Measurements from ENCODE around the gene SAMHD1.

The SAMHD1 gene

DNA sequence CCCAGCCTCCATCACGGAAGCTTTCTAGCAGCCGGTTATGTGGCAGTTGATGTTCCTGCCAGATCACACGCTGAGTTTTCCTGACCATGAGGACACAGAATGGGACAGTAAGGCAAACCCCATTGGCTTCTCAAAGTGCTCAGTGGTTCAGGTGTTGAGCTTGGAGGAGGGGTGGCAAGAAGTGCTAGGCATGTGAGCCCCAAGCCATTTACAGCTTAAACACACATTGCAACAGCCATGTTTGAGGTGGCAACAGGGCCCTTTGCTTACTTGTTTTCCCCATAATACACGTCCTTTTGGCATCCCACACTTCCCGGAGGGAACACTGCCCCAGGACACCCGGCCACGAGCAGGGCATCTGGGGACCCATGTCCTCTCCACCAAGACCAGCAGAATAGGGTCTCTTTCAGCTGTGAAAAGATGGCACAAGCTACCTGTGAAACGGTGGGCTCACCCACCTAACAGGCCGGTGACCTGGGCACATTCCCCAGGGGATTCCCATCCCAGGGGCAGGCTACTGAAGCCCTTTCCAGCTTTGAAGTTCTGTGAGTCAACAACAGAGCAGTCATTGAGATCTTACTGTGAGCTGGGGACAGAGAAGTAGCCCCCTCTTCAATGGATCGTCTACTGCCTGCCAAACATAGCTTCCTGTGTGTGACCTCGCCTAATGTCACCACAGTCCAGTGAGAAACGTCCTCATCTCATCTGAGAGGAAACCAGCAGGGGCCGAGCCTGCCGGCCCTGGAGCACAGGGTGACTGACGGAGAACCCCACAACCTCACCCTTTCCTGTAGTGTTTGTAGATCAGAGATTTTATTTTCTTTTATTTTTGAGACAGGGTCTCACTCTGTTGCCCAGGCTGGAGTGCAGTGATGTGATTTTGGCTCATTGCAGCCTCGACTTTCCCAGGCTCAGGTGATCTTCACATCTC lies 79.6 kb downstream of the SAMHD1 start:
- DNase-seq = no peak

DNA sequence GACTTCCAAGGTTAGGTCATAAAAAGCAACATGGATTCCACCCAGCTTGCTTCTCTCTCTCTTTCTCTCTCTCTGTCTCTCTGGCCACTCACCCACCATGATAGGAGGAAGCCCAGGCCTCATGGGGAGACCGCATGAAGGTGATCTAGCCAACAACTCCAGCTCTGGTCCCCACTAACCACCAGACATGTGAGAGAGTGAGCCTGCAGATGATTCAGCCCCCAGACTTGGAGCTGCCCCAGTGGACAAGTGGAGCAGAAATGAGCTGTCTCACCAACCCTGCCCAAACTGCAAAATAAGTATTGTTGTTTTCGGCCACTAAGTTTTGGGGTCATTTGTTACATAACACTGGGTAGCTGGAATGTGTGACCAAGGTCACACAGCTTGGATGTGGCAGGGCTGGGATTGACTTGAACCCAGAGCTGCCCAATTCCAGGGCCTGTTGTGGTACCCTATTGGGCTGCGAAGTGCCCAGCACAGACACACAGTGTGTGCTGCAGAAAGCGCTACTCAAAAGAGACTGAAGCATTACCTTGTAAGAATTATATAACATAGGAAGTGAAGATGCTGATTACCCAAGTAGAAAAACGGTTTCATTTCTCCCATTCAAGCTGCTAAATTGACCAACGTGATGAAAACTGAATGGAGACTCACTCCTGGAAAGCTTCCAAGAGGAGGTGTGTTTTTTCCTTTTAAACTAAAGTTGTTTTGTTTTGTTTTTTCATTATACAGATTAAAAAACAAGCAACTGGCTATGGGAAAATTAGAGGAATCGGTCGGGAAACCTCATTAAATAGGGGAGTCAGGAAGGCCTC lies 84.6 kb downstream of the SAMHD1 start:
- DNase-seq = no peak

DNA sequence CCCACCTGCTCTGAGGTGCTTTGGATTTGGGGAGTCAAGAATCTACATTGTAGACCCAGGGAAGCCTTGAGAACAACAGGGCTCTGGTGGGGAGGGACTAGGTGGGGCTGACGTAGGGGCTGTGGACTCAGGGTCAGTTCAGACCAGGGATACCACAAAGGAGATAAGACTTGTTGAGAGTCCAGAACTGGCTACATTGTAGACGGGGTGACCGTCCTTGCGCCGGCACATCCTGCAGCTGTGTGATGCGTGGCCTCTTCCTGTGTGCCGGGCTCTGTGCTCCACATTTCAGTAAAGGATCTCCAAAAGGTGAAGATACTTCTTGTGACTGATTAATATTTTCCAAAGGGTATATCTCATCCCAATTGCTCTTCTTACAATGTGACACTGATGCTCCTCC lies 85.3 kb downstream of the SAMHD1 start:
- no peak for DNase-seq

DNA sequence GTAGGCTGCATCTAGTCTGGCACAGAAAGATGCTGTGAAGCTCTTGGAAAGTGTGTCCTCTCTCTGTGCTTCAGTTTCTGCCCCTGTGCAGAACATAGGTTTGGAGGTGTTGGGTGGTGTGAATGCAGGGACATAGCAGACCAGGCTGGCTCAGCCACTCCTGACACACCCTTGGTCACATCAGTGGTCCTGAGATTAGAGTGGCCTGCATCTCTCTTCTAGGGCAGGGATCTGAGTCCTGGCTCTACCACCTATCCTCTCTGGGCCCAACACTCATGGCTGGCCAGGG lies 85.7 kb downstream of the SAMHD1 start:
- no peak for DNase-seq

DNA sequence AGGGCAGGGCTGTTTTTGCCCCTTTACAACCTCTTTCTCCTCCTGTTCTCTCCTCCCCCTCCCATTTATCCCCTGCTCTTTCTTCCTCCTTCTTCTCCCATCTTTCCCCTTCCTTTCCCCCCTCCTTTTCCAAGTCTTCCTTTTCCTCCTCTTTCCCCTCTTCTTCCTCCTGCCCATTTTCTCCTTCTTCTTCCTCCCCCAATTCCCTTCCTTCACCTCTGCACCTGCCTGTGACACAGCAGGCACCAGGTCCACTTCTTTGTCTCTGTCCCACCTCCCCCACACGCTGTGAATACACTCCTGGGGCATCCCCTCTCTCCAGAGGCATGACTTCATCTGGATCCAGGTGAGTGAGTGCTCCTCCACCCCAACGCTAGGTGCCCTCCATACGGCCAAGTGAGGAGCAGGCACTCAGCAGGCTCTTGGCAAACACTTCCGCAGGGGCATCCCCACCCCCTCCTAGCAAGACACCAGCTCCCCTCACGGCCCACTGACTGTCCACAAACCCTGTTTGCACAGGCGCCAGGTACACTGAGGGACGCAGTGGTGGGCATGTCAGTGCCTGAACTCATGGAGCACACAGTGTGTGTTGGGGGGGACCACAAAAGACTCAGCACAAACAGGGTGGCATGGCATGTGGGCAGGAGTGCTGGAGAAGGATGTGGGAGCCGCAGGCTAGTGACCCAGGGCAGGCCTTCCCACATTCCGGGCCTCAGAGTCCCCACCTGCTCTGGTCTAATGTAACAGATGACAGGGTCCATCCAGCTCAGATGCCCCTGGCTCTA lies 86.2 kb downstream of the SAMHD1 start:
- no peak for DNase-seq

DNA sequence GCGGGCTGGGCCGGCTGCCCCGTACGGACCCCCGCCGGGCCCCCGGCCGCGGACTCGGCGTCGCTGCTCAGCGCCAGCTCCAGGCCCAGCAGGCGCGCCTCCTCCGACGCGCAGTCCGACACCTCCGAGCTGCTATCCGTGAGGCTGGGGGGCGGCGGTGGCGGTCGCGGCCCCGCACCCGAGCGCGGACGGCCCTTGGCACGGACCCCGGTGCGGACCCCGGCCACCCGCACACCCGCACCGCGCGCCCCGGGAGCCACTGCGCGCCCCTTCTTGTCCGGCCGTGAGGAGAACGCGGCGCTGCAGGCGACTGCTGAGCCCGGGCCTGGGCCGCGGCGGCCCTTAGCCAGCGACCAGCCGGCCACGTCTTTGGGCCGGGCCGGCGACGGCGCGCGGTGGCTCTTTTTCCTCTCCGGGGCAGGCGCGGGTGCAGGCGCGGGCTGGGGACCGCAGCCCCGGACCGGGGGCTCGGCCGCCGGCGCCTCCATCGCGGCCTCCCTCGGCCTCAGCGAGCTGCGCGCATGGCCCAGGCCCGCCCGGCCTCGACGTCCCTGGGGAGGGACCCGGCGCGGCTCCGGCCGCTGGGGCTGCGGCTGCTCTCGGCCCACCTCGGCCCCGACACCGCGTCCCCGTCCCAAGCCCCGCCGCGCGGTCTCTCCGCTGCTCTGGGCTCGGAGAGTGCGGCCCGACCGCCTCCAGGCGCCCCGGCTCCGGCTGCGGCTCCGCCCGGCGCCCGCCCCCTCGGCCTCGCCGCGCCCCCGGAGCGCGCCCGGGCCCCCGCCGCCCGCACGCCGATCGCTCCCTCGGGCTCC lies 88.4 kb downstream of the SAMHD1 start:
- no peak for DNase-seq

DNA sequence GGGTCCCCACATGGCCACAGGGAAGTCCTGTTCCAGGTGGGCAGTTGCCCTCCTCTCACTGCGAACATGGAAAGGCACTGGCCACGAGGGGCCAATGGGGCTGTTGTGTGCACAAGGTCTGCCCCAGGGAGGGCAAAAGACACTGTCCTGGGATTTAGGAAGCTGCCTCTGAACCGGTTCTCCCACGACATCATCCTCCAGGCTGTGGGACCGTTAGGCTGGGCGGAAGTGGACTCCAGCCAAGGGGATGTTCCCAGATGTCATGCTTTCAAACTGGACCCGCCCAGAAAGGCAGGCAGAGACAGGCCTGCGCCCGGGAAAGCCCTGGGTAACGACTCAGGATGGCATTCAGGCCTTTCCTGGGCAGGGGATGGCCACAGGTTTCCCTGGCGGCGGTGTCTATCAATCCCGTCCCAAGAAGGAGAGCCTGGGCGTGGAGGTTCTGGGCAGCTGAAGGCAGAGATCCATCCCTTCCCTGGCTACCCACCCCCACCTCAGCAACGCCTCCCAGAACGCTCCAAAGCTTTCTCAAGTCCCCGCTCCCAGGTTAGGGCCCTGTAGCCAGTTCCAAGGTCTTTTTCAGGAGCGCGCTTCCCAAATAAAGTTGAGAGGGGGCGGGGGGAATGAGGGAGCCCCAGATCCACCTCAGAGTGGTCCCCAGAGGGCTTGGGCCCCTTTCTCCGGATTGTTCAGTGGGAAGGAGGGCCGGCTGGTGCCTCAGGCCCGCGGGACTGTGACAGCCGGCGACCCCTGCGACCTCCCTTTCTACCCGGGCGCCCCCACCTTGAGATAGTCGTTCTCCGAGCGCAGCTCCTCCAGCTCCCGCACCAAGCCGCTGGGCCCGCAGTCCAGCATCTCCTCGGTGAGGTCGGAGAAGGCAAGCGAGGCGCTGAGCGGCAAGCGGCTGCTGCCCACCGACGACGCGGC lies 89.4 kb downstream of the SAMHD1 start:
- DNase-seq = no peak

DNA sequence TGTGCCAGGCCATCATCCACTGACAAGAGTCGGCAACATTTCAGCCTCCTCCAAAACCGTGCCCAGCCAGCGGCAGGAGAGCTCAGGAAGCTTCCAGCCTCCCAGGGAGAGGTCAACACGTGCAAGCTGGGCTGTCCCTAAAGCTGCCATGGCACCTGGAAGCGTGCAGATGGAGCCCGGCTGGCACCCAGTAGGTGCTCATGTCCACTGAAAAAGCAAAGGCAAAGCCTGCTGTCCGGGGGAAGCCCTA lies 90.0 kb downstream of the SAMHD1 start:
- no peak for DNase-seq

DNA sequence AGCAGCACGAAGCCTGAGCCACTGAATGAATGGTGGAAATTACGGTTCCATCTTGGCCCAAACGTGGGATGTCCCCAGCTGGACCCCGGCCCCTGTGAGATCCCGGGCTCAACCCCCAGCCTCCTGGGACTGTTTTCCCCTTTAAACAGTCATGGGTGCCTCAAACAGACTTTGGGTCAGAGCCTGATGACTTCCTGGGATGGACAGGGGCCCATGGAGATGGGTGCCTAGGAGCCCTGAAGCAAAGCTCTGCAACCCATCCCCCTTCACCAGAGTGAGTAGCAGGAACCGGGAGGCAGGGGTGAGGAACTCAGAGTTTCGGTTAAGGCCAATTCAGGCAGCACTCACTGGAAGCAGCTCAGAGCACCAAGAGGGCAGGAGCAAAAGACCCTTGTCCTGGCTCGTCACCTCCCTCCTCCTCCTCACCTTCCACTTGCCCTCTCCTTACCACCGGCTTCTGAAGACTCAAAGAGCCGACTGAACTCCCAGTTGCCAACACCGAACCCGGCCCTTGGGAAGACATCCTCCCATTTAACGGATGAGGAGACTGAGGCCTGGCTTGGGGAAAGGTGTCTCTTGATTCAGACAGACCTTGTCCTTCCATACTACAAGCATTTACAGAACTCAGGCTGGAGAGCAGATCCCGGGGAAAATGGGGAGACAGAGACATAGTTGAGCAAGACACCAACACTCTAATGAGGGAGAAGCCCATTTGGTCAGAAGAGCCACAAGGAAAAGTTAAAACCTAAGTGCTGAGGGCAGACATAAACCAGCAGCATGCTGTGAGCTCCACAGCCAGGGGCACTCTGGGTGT lies 90.5 kb downstream of the SAMHD1 start:
- DNase-seq = no peak

DNA sequence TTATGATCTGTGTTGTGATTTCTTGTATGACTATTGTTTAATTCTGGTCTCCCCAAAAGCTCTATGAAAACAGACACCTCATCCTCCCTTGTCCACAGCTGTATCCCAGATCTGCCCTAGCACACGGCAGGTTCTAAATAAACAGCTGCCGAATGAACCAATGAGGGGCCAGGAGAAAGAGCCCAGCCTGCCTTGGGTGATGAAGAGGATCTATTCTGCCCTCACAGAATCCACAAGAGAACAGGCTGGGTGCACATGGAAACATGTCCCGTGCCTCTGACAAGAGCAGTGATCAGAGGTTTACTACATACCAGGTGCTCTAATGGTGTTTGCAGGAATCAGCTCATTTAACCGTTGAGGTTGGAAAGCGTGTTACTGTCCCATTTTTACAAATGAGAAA lies 91.2 kb downstream of the SAMHD1 start:
- no peak for DNase-seq

DNA sequence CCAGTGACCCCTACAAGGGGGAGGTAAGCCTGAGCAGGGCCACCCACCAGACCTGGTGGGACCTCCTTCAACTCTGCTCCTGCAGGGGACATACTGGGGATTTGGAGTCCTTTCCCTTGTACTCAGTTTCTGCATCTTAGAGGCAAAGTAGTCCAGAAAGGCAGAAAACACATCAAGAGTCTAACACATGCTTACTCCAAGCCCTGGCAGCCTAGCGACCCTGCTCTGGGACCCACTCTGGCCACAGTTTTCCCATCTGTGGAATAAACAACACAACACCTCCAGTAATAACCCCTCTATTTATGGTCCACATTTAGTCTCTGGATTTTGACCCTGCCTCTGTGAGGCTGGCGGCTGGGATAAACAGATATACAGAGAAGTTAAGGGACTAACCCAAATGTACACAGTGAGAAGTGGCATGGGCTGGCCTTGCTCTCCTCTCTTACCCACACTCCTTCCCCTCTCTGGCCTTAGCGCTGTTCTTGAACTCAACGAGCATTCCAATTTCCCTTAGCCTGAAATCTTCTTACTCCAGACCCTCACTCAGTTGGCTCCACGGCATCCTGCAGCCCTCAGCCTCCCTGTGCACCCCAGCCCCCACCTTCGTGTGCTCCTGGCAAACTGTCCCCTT lies 91.7 kb downstream of the SAMHD1 start:
- DNase-seq = no peak

DNA sequence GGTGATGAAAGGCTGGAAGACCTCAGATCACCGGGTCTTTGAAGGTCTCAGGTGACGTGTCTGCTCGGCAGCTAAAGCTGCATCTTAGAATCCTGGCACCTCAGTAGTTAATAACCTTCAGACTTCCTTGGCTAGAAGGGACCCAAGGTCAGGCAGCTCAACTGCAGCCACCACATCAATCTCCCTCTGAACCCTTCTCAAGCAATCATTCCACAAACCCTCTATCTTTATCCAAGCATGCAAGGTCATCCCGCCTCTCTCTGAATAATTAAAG lies 92.3 kb downstream of the SAMHD1 start:
- no peak for DNase-seq

DNA sequence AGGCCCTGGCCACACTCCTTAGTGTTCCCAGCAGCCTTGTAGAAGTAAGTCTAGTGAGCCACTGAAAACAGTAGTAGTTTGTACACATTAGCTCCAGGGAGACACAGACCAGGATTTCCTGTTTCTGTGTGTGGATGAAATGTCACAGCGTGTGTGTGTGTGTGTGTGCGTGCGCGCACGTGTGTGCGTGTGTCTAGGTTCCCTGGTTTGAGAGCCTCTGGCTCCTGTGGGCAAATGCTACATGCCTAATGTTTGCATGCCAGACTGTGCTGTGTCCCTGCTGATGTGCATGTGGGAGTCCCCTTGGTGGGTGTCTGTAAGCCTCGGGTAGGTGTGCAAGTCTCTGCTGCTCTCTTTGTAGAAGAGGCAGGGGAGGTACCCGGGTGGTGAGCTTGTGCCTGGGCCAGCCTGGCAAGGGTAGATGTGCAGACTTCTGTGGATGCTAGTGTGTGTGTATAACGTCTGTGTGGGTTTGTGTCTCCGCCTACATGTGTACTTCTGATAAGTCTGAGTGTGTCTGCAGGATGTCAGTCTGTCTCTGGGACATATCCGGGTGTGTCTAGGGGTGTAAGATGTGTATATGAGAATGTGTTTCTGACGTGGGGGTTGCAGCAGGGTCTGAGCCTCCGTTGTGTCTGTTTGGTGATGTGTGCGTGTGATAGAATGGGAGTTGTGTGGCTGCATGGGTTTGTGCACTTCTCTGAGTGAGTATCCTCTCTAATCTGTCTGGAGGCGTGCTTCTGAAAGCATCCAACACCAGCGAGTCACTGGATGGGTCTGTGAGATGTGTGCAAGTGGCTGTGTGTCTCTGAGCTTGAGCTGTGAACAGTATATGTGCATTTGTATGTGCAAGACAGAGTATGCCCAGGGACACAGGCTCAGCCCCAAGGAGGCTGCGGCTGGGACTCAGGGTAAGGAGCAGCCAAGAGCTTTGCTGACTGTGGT lies 94.5 kb downstream of the SAMHD1 start:
- peak; percentile 36 to 39 for DNase-seq

DNA sequence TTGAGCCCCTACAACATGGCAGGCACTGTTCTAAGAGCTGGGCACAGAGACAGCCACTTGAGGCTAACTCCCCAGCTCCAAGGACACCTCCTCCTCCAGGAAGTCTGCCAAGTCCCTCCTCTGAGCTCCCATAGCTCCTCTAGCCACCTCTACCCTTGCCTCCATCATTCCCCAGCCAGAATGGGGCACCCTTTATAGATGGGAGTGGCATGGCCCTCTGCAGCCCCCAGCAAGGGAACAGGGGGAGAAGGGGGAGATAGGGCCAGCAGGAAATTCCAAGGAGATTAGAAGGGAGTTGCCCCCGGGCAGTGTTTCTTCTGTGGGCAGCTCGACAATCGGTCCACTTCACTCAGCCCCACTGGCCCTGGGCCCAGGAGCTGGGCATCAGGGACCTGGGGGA lies 95.3 kb downstream of the SAMHD1 start:
- no peak for DNase-seq

DNA sequence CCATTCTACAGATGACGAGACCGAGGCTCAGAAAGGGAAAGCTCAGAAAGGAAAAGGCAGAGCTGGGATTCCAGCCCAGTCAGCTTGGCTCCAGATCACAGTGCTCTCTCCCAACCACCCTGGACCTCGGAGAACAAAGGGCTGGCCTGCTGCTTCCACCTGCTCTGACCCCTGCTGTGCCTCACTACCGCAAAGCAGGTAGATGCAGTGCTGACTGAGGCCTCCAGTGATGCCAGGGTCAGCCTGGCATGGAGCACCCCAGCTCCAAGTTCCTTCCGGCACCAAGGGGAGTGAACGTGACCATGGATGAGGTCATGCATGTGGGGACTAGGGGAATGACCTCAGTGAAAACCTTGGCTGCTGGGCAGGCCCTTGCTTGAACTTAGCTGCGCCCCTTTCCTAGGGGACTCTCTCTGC lies 96.3 kb downstream of the SAMHD1 start:
- DNase-seq = no peak

DNA sequence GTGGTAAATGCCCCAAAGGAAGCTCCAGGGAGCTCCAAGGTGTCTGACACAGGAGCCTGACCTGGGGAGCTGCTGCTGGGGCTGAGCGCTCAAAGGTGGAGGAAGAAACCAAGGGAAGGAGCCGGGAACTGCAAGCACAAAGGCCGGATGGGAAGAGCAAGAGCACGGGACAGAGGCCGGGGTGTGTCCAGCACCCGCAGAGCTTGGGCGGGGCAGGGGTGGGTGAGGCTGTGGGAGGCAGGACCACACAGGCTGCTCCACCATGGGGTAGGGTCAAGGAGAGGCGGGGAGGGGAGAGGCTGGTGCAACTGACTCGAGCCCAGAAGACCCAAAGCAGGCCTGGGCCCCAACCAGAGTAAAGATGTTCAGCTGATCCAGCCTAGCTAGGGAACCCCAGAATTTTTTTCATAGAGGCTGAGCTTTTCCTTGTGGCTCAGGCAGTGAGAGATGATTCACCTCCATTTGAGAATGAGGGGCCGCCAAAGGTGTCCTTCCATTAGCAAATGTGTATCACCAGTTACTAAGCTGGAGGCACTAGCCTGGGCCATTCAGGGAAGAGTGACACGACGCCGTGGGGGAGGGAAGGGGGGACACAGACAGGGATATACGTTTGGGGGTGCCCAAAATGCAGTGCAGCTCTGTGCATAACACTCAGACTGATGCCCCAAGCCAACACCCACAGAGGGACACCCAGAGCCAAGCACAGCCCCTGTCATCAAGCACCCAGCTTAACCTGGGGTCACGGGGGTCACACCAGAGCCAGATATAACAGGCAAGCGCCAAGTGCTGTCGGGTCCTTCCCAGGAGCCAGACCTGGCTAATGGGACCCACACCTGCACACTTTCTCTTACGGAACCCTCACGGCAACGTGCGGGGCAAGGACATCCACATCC lies 96.9 kb downstream of the SAMHD1 start:
- DNase-seq = no peak

DNA sequence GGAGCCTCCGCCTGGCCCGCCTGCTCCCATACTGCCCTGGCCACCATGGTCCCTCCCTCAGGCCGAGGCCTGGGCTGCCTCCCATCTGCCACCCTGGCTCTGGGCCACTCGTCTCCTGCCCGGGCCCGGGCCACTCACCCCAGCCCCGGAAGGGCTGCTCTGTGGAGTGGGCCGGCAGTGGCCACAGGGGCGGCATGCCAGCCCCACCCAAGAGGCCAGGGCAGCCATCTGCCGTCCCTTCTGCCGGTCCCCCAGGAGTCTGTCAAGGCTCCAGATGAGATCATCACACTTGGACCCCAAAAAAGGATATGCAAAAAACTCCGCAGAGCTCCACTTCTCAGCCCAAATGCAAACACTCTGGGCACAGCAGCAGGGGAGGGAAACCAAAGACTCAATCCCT lies 99.3 kb downstream of the SAMHD1 start:
- no peak for DNase-seq

DNA sequence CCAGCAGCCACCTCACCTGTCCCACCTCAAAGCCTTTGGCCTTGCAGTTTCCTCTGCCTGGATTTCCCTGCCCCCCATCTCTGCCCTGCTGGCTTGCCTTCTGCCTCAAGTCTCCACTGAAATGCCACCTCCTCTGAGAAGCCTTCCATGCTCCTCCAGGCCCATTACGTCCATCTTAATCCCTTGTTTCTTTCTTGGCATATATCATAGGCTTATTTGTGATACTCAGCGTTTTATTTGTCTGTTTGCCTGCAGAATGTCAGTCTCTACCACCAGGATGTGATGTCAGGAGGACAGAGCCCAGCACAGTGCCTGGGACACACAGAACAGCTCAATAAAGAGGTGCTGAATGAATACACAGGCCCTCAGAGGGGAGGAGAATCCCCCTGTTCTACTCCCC lies 100.0 kb downstream of the SAMHD1 start:
- no peak for DNase-seq

All from activated T-cell treated with anti-CD3 and anti-CD28 coated beads, Interleukin-2, amount 50 U/mL, for 48 hours (primary cell).